A549 (cell line): ENCODE results near the gene SPTLC2. TPM values are rescaled to one million over a fixed set of nuclear protein-coding genes. Genes with fewer than 3 reads are reported as not detected.

ENCODE experiments used
- ATAC-seq, 2 experiments: fragments of 200-7000 bp in 1 of 2; fragments of >200 bp in 1 of 2; cut with Nextera tagmentation in 1 of 2; cut with Tn5 transposase in 1 of 2; 3 replicates each; pipeline versions ENCODE4 v1.8.0 to v1.9.1; 2018 to 2020; ENCODE audit warnings: mild to moderate bottlenecking in 1 of 2, moderate library complexity in 1 of 2
- CTCF ChIA-PET: fragments of 300-600 bp; sonication (Branson Sonifier 250); formaldehyde crosslinking; extraction: SDS; loops from one replicate; lab custom pipeline; 2021; ENCODE audit warnings: antibody characterized with exemption, inconsistent platforms; lab: Yijun Ruan, JAX
- POLR2A ChIA-PET: fragments of 350-600 bp; formaldehyde crosslinking; extraction: SDS; loops from one replicate; lab custom pipeline; 2021; ENCODE audit warnings: antibody characterized with exemption, inconsistent platforms; lab: Yijun Ruan, JAX
- DNase-seq, 2 experiments: peaks; one replicate each; pipeline versions ENCODE4 v3.0.0 to v3.0.0-alpha.2; 2011 to 2016; ENCODE audit warnings: low read depth in 1 of 2, low spot score in 1 of 2
- FAIRE-seq: peaks from 2 replicates; lab custom pipeline; 2011; peaks lifted over from hg19 to GRCh38; lab: Jason Lieb, UNC
- H3K27ac ChIP-seq, 2 experiments: fragments of >200 bp; sonication (Bioruptor Twin); formaldehyde crosslinking; 3 replicates each; pipeline ENCODE4 v1.5.1; 2016 to 2017
- H3K4me1 ChIP-seq: fragments of >200 bp; sonication (Bioruptor Twin); formaldehyde crosslinking; 3 replicates; pipeline ENCODE4 v1.6.1; 2016
- H3K4me2 ChIP-seq: fragments of >200 bp; sonication (Bioruptor Twin); formaldehyde crosslinking; 3 replicates; pipeline ENCODE4 v1.6.1; 2016
- H3K4me3 ChIP-seq: fragments of >200 bp; sonication (Bioruptor Twin); formaldehyde crosslinking; 3 replicates; pipeline ENCODE4 v1.5.1; 2016
- H3K9me3 ChIP-seq: fragments of >200 bp; sonication (Bioruptor Twin); formaldehyde crosslinking; 3 replicates; pipeline ENCODE4 v1.6.1; 2016
- ATOH8 ChIP-seq: fragments of 250-450 bp; sonication (Bioruptor Pico); IDR thresholded peaks from 2 replicates; pipeline ENCODE4 v1.5.0; 2020; ENCODE audit warnings: low read depth, mild to moderate bottlenecking, moderate library complexity
- BHLHE40 ChIP-seq: IDR thresholded peaks from 2 replicates; pipeline ENCODE4 v1.6.1; 2012; ENCODE audit warnings: low read depth, low read length, inconsistent platforms
- CBX2 ChIP-seq: fragments of 200-600 bp; sonication (generic); IDR thresholded peaks from 2 replicates; pipeline ENCODE4 v1.6.1; 2016; ENCODE audit warnings: low read depth, mild to moderate bottlenecking, borderline replicate concordance
- CEBPB ChIP-seq, 2 experiments: fragments of >200 bp in 1 of 2; sonication (Bioruptor Twin) in 1 of 2; formaldehyde crosslinking in 1 of 2; IDR thresholded peaks; 2 replicates each; pipeline ENCODE4 v1.6.1; 2012 to 2016
- E2F6 ChIP-seq: IDR thresholded peaks from 2 replicates; pipeline ENCODE4 v1.6.1; 2012; ENCODE audit warnings: low read depth, borderline replicate concordance
- EHF ChIP-seq: fragments of 250-450 bp; sonication (Bioruptor Pico); IDR thresholded peaks from 2 replicates; pipeline ENCODE4 v1.5.0; 2020; ENCODE audit warnings: mild to moderate bottlenecking
- EHMT2 ChIP-seq: fragments of 200-600 bp; sonication (generic); IDR thresholded peaks from 2 replicates; pipeline ENCODE4 v1.6.1; 2016; ENCODE audit warnings: antibody characterized with exemption, low read depth, mild to moderate bottlenecking, moderate library complexity
- EP300 ChIP-seq, 2 experiments: fragments of >200 bp; sonication (Bioruptor Twin); formaldehyde crosslinking; IDR thresholded peaks; 2 replicates in 1 of 2; 3 replicates in 1 of 2; pipeline ENCODE4 v1.6.1; 2016 to 2017
- FOXS1 ChIP-seq: fragments of 250-450 bp; sonication (Bioruptor Pico); IDR thresholded peaks from 2 replicates; pipeline ENCODE4 v1.5.0; 2020; ENCODE audit warnings: mild to moderate bottlenecking, moderate library complexity
- HDAC2 ChIP-seq: fragments of 200-600 bp; sonication (generic); IDR thresholded peaks from 2 replicates; pipeline ENCODE4 v1.6.1; 2016
- HEYL ChIP-seq: fragments of 250-450 bp; sonication (Bioruptor Pico); IDR thresholded peaks from 2 replicates; pipeline ENCODE4 v1.8.0; 2021; ENCODE audit warnings: mild to moderate bottlenecking, moderate library complexity
- JUN ChIP-seq, 2 experiments: fragments of >200 bp; sonication (Bioruptor Twin); formaldehyde crosslinking; IDR thresholded peaks; 2 replicates in 1 of 2; 3 replicates in 1 of 2; pipeline ENCODE4 v1.6.1; 2016 to 2017
- KDM5A ChIP-seq: fragments of 200-600 bp; sonication (generic); IDR thresholded peaks from 2 replicates; pipeline ENCODE4 v1.6.1; 2016; ENCODE audit warnings: antibody characterized with exemption, mild to moderate bottlenecking
- MAFK ChIP-seq: fragments of 450-650 bp; IDR thresholded peaks from 2 replicates; pipeline ENCODE4 v1.6.1; 2014; ENCODE audit not compliant: partially characterized antibody
- MAZ ChIP-seq: fragments of 150-350 bp; IDR thresholded peaks from 2 replicates; pipeline ENCODE4 v1.6.1; 2014; ENCODE audit warnings: antibody characterized with exemption, low read depth, low read length, borderline replicate concordance
- POLR2A ChIP-seq: IDR thresholded peaks from 2 replicates; pipeline ENCODE4 v1.6.1; 2012; ENCODE audit warnings: mild to moderate bottlenecking, low read length
- POLR2AphosphoS2 ChIP-seq: conservative IDR thresholded peaks from 2 replicates; pipeline ENCODE4 v1.6.1; 2012; ENCODE audit warnings: low read length, improper control_type of control experiment, inconsistent platforms
- RAD21 ChIP-seq, 2 experiments: fragments of >200 bp in 1 of 2; sonication (Bioruptor Twin) in 1 of 2; formaldehyde crosslinking in 1 of 2; IDR thresholded peaks in 1 of 2; conservative IDR thresholded peaks in 1 of 2; 2 replicates in 1 of 2; 3 replicates in 1 of 2; pipeline ENCODE4 v1.6.1; 2012 to 2018; ENCODE audit warnings: inconsistent platforms in 1 of 2
- RARB ChIP-seq: fragments of 250-450 bp; sonication (Bioruptor Pico); IDR thresholded peaks from 2 replicates; pipeline ENCODE4 v1.8.0; 2021; ENCODE audit warnings: mild to moderate bottlenecking, moderate library complexity
- RCOR1 ChIP-seq: fragments of 150-350 bp; IDR thresholded peaks from 2 replicates; pipeline ENCODE4 v1.6.1; 2014; ENCODE audit warnings: antibody characterized with exemption, low read length, low read depth
- RNF2 ChIP-seq: fragments of 200-600 bp; sonication (generic); IDR thresholded peaks from 2 replicates; pipeline ENCODE4 v1.6.1; 2016; ENCODE audit warnings: low read depth, mild to moderate bottlenecking, antibody characterized with exemption, moderate library complexity, borderline replicate concordance
- WGBS: methylation state at CpG from one replicate; pipeline ENCODE4 v1.1.6; 2017; ENCODE audit errors: missing lambda C conversion rate; 5-methylcytosine and 5-hydroxymethylcytosine counted together
- polyA plus RNA-seq, 4 experiments: library from polyadenylated mRNA; depleted of rRNA in 3 of 4; stranded (reverse); fragments of >200 nt; fragmentation: RNase III in 1 of 4; extraction: RNeasy Plus Mini Kit Qiagen cat#74134 plus additional on column Dnase treatment in 1 of 4; gene quantifications; 2 replicates in 3 of 4; 3 replicates in 1 of 4; pipeline ENCODE4 v1.2.3, GENCODE V29; 2011 to 2017

The SPTLC2 gene
- polyA plus RNA-seq, 2 of the 4 experiments (the other 2 are of a cell fraction): 17.2 to 30.9 TPM

GRCh38 chr14:77520555-77520954, 95.9 kb downstream of the SPTLC2 start:
- no peaks in the 10 kb centered on the region for H3K9me3 ChIP-seq
- ATAC-seq (no peak), FAIRE-seq (no peak), DNase-seq (no peak)
- CTCF ChIA-PET: interaction anchor here (0.9 to 1.8 kb wide), 3 partner anchors 8 to 62 kb away, joined by 3 to 7 read pairs (median 4); no protein-coding TSS in a partner anchor
- no peaks in the 10 kb centered on the region for H3K4me1 ChIP-seq
- H3K27ac ChIP-seq: no peak overlapping the region
- no peak overlapping the region for H3K4me2 ChIP-seq
- TF ChIP-seq EHMT2: no peak
- TF ChIP-seq KDM5A: no peak
- TF ChIP-seq RNF2: no peak
- no peak for TF ChIP-seq RAD21 (conservative IDR thresholded peaks at IDR 0.05 in 1 of 2, IDR thresholded peaks at IDR 0.05 in 1 of 2)
- no peak for TF ChIP-seq E2F6
- no peak for TF ChIP-seq POLR2A
- no peak for TF ChIP-seq CBX2
- no peak for TF ChIP-seq BHLHE40
- no peak for TF ChIP-seq RARB
- no peak for TF ChIP-seq FOXS1 (CRISPR knock-in tag)
- no peak for TF ChIP-seq EHF (CRISPR knock-in tag)
- WGBS: 94% methylated on average over 4 of the region's 4 CpGs
- H3K4me3 ChIP-seq: no peak overlapping the region
- POLR2A ChIA-PET: no interaction called here

GRCh38 chr14:77516126-77516525, 100.3 kb downstream of the SPTLC2 start:
- ChIA-PET CTCF (no interaction called here), POLR2A (no interaction called here)
- FAIRE-seq: no peak
- DNase-seq: no peak
- TF ChIP-seq CBX2 (no peak), HEYL (no peak), MAZ (no peak), CEBPB (IDR thresholded peaks at IDR 0.05) (no peak), JUN (IDR thresholded peaks at IDR 0.05) (no peak), E2F6 (no peak), HDAC2 (no peak)
- no peak overlapping the region for H3K4me2 ChIP-seq
- no peaks in the 10 kb centered on the region for H3K9me3 ChIP-seq
- H3K4me3 ChIP-seq: no peak overlapping the region
- ATAC-seq: no peak
- no peak overlapping the region for H3K27ac ChIP-seq
- H3K4me1 ChIP-seq: no peaks in the 10 kb centered on the region

GRCh38 chr14:77511486-77512162, 104.8 kb downstream of the SPTLC2 start:
- no peak overlapping the region for H3K4me2 ChIP-seq
- no peak overlapping the region for H3K27ac ChIP-seq
- FAIRE-seq (no peak), ATAC-seq (no peak), DNase-seq (no peak)
- peaks cover 15% of the 10 kb centered on the region for H3K4me1 ChIP-seq
- CTCF ChIA-PET: interaction anchor here (2.1 kb wide), 1 partner anchor 53 kb away, joined by 6 read pairs; no protein-coding TSS in a partner anchor
- WGBS: 87% methylated on average over 8 of the region's 8 CpGs
- no peaks in the 10 kb centered on the region for H3K9me3 ChIP-seq
- no peak for TF ChIP-seq ATOH8 (CRISPR knock-in tag)
- no peak for TF ChIP-seq RAD21 (conservative IDR thresholded peaks at IDR 0.05 in 1 of 2, IDR thresholded peaks at IDR 0.05 in 1 of 2)
- TF ChIP-seq POLR2AphosphoS2: no peak
- TF ChIP-seq BHLHE40: no peak
- no peak for TF ChIP-seq RCOR1
- no peak for TF ChIP-seq EP300 (IDR thresholded peaks at IDR 0.05)
- TF ChIP-seq MAFK: no peak
- H3K4me3 ChIP-seq: no peak overlapping the region
- POLR2A ChIA-PET: no interaction called here
